ENCODE results near the gene JAKMIP2.

DNA sequence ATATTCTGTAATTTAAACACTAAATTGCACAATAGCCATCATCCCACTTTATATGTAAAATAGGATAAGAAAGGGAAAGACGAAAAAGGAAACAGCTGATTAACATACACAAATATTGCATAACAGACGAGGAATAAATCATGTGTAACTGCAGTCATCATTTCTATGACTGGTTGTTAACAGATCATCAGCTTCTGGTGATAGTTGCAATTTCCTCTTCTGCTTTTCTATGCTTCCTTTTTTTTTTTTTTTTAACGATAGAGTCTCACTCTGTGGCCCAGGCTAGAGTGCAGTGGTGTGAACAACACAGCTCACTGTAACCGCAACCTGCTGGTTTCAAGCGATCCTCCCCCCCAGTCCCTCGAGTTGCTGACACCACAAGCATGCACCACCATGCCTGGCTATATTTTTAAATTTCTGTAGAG is 22.5 kb upstream of the JAKMIP2 start:
- TF ChIP-seq POLR2AphosphoS5 (IDR thresholded peaks at IDR 0.05; ENCODE audit: low read depth, low read length) (no peak), TAF1 (IDR thresholded peaks at IDR 0.05; ENCODE audit: low read depth, low read length) (no peak)

Measured in GM12891 (cell line).